Peyer's patch (tissue), 4 donors: ENCODE data around the gene PRLH.

ENCODE experiments used
- POLR2A ChIP-seq, 2 donors: fragments of 450-650 bp; IDR thresholded peaks; one replicate each; pipeline ENCODE4 v1.5.1; 2017; ENCODE audit warnings: antibody characterized with exemption in 2 of 2, mild to moderate bottlenecking in 2 of 2, moderate library complexity in 2 of 2
- TF ChIP-seq, protein P1 (sequence below), 6 experiments: fragments of 450-650 bp in 4 of 6; fragments of 200-600 bp in 2 of 6; sonication (generic) in 1 of 6; IDR thresholded peaks; one replicate each; pipeline ENCODE4 v1.5.1; 2017 to 2019; ENCODE audit warnings: antibody characterized with exemption in 6 of 6, mild to moderate bottlenecking in 3 of 6, moderate library complexity in 1 of 6

DNA sequence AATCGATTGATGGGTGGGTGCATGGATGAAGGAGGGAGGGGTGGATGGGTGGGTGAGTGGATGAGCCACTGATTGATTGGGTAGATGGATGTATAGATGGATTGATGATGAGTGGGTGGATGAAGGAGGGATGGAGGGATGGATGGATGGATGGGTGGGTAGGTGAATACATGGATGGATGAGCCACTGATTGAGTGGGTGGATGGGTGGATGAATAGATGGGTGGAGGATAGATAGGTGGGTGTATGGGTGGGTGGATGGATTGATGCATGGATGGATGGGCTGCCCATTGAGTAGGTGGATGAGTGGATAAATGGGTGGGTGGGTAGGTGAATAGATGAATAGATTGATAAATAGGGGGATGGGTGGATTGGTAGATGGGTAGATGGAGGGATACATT, 48.4 kb upstream of the PRLH start:
- TF ChIP-seq, protein P1, sequence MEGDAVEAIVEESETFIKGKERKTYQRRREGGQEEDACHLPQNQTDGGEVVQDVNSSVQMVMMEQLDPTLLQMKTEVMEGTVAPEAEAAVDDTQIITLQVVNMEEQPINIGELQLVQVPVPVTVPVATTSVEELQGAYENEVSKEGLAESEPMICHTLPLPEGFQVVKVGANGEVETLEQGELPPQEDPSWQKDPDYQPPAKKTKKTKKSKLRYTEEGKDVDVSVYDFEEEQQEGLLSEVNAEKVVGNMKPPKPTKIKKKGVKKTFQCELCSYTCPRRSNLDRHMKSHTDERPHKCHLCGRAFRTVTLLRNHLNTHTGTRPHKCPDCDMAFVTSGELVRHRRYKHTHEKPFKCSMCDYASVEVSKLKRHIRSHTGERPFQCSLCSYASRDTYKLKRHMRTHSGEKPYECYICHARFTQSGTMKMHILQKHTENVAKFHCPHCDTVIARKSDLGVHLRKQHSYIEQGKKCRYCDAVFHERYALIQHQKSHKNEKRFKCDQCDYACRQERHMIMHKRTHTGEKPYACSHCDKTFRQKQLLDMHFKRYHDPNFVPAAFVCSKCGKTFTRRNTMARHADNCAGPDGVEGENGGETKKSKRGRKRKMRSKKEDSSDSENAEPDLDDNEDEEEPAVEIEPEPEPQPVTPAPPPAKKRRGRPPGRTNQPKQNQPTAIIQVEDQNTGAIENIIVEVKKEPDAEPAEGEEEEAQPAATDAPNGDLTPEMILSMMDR (IDR thresholded peaks at IDR 0.05) = no peak
- no peak for TF ChIP-seq POLR2A (IDR thresholded peaks at IDR 0.05)
